Endothelial cell (in vitro differentiated cells): ENCODE measurements around the gene ARL3. TPM values are rescaled to one million over a fixed set of nuclear protein-coding genes. Genes with fewer than 3 reads are reported as not detected.
"Not testable (repeated sequence)": the region's sequence is repeated elsewhere in the genome, so short reads cannot be mapped to it uniquely, and the experiment has no call there.

Experiments used
- DNase-seq: peaks from one replicate; pipeline ENCODE4 v3.0.0; 2021; ENCODE audit warnings: low spot score
- H3K27ac Mint-ChIP-seq: one replicate; pipeline ENCODE4 v1.8.0; 2021; ENCODE audit warnings: mixed read lengths, inconsistent platforms; ENCODE audit not compliant: unreplicated experiment
- H3K27me3 Mint-ChIP-seq: one replicate; pipeline ENCODE4 v1.8.0; 2021; ENCODE audit warnings: mild to moderate bottlenecking, moderate library complexity, mixed read lengths, inconsistent platforms; ENCODE audit not compliant: unreplicated experiment
- H3K36me3 Mint-ChIP-seq: one replicate; pipeline ENCODE4 v1.8.0; 2021; ENCODE audit warnings: mild to moderate bottlenecking, low read depth, mixed read lengths, inconsistent platforms; ENCODE audit not compliant: unreplicated experiment
- H3K4me1 Mint-ChIP-seq: one replicate; pipeline ENCODE4 v1.8.0; 2021; ENCODE audit warnings: mild to moderate bottlenecking, mixed read lengths, inconsistent platforms; ENCODE audit not compliant: unreplicated experiment
- H3K4me3 Mint-ChIP-seq: one replicate; pipeline ENCODE4 v1.8.0; 2021; ENCODE audit warnings: mild to moderate bottlenecking, mixed read lengths, inconsistent platforms; ENCODE audit not compliant: unreplicated experiment
- H3K9me3 Mint-ChIP-seq: one replicate; pipeline ENCODE4 v1.8.0; 2021; ENCODE audit warnings: mixed read lengths, inconsistent platforms; ENCODE audit not compliant: unreplicated experiment
- CTCF ChIP-seq: fragments of 200-600 bp; sonication (generic); IDR thresholded peaks from one replicate; pipeline ENCODE4 v1.5.0; 2021; ENCODE audit warnings: antibody characterized with exemption; ENCODE audit not compliant: unreplicated experiment
- total RNA-seq: library from RNA; stranded (reverse); fragmentation: NEBNext Ultra II Directional; extraction: Animal tissue kit (Norgen Biotek cat#: 25700); gene quantifications from one replicate; pipeline ENCODE4 v1.2.1, GENCODE V29; 2021; ENCODE audit not compliant: unreplicated experiment

Gene ARL3
- total RNA-seq, 1 donor from 2014 or later = 9.0 TPM

GRCh38 chr10:102743588-102744373 lies 29.6 kb upstream of the ARL3 start, which contains the start of gene WBP1L:
WBP1L (plus strand) TSS chr10:102743948; CDS start chr10:102744054, 106 bp downstream.
- H3K36me3 Mint-ChIP-seq = peaks cover 11% of the 10 kb centered on the region
- H3K27ac Mint-ChIP-seq = peak within 1 kb of the TSS; percentile 91
- TF ChIP-seq CTCF = no peak
- DNase-seq = peak; percentile 84
- peaks cover 6% of the 10 kb centered on the region for H3K27me3 Mint-ChIP-seq
- no peaks in the 10 kb centered on the region for H3K9me3 Mint-ChIP-seq
- peaks cover 50% of the 10 kb centered on the region for H3K4me1 Mint-ChIP-seq
- peak within 1 kb of the TSS; percentile 100 for H3K4me3 Mint-ChIP-seq

GRCh38 chr10:102743078-102743587 lies 28.9 kb upstream of the ARL3 start:
- Mint-ChIP-seq H3K27ac (peak overlapping the region; percentile 83), H3K4me3 (peak overlapping the region; percentile 100), H3K9me3 (no peaks in the 10 kb centered on the region), H3K4me1 (peaks cover 55% of the 10 kb centered on the region), H3K36me3 (peaks cover 11% of the 10 kb centered on the region), H3K27me3 (peaks cover 6% of the 10 kb centered on the region)
- no peak for DNase-seq
- no peak for TF ChIP-seq CTCF

DNA sequence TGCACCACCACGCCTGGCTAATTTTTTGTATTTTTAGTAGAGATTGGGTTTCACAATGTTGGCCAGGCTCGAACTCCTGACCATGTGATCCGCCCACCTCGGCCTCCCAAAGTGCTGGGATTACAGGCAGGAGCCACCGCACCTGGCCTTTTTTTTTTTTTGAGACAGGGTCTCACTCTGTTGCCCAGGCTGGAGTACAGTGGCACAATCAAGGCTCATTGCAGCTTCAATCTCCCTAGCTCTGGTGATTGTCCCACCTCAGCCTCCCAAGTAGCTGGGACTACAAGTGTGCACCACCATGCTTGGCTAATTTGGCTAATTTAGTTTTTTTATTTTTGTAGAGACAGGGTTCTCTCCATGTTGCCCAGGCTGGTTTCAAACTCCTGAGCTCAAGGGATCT lies 28.1 kb upstream of the ARL3 start:
- H3K4me1 Mint-ChIP-seq = peaks cover 58% of the 10 kb centered on the region
- H3K27me3 Mint-ChIP-seq, H3K27ac Mint-ChIP-seq, DNase-seq, H3K4me3 Mint-ChIP-seq, H3K9me3 Mint-ChIP-seq: not testable (repeated sequence)
- peaks cover 11% of the 10 kb centered on the region for H3K36me3 Mint-ChIP-seq

DNA sequence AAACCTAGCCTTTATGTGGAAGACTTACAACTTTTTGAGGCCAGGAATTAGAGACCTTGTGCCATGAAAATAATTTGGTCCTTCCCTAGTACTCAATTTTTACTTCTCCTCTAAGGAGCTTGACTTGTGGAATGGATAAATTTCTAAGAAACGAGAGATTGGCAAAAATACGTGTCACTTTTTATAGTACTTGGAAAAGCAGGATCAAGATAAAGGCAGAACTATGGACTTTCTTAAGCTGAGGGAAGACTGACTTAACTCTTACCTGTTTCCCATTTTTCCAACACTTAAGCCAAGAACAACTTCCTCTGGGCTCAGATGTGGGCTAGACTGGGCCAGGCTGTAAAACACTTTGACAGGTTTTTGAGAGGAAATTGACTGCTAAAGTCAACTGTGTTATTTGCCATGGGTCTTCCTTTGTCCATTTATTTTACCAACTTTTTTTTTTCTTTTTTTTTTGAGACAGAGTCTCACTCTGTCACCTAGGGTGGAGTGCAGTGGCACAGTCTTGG lies 27.6 kb upstream of the ARL3 start:
- Mint-ChIP-seq H3K9me3 (no peaks in the 10 kb centered on the region), H3K4me1 (peaks cover 58% of the 10 kb centered on the region), H3K36me3 (peaks cover 11% of the 10 kb centered on the region), H3K27ac (peak overlapping the region; percentile 67), H3K4me3 (no peak overlapping the region), H3K27me3 (peaks cover 6% of the 10 kb centered on the region)
- TF ChIP-seq CTCF = no peak
- no peak for DNase-seq

- Mint-ChIP-seq H3K36me3 (peaks cover 11% of the 10 kb centered on the region), H3K4me3 (peak overlapping the region; percentile 51), H3K27ac (peak overlapping the region; percentile 83), H3K27me3 (peaks cover 6% of the 10 kb centered on the region), H3K4me1 (peaks cover 55% of the 10 kb centered on the region), H3K9me3 (no peaks in the 10 kb centered on the region)
- no peak for TF ChIP-seq CTCF
- DNase-seq = no peak
Measured at GRCh38 chr10:102740229-102740628, 26.0 kb upstream of the ARL3 start.
